ENCODE results near the gene PEX1.

DNA sequence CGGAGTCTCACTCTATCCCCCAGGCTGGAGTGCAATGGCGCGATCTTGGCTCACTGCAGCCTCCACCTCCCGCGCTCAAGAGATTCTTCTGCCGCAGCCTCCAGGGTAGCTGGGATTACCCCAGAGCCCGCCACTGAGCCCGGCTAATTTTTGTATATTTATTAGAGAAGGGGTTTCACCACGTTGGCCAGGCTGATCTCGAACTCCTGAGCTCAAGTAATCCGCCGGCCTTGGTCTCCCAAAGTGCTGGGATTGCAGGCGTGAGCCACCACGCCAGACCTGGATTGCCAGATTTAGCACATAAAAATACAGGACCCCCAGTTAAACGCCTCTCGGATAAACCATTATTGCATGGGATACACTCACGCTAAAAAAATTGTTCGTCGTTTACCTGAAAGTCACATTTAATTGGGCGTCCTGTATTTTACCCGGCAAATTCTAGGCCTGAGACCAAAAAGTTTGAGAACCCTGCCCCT lies 81.4 kb downstream of the PEX1 start:
- TF ChIP-seq, protein P1, sequence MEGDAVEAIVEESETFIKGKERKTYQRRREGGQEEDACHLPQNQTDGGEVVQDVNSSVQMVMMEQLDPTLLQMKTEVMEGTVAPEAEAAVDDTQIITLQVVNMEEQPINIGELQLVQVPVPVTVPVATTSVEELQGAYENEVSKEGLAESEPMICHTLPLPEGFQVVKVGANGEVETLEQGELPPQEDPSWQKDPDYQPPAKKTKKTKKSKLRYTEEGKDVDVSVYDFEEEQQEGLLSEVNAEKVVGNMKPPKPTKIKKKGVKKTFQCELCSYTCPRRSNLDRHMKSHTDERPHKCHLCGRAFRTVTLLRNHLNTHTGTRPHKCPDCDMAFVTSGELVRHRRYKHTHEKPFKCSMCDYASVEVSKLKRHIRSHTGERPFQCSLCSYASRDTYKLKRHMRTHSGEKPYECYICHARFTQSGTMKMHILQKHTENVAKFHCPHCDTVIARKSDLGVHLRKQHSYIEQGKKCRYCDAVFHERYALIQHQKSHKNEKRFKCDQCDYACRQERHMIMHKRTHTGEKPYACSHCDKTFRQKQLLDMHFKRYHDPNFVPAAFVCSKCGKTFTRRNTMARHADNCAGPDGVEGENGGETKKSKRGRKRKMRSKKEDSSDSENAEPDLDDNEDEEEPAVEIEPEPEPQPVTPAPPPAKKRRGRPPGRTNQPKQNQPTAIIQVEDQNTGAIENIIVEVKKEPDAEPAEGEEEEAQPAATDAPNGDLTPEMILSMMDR (IDR thresholded peaks at IDR 0.05): no peak
- TF ChIP-seq POLR2A (IDR thresholded peaks at IDR 0.05): no peak

Data from uterus (tissue), 2 donors.